GM19324 (cell line): ENCODE results near the gene GPD2.
"Not testable (repeated sequence)": the region's sequence is repeated elsewhere in the genome, so short reads cannot be mapped to it uniquely, and the experiment has no call there.

ENCODE experiments used
- ATAC-seq: cut with Tn5 transposase; IDR thresholded peaks from one replicate; pipeline ENCODE4 v1.9.1; 2021; ENCODE audit warnings: mild to moderate bottlenecking, moderate library complexity; ENCODE audit not compliant: unreplicated experiment, low FRiP score

GPD2 gene

DNA sequence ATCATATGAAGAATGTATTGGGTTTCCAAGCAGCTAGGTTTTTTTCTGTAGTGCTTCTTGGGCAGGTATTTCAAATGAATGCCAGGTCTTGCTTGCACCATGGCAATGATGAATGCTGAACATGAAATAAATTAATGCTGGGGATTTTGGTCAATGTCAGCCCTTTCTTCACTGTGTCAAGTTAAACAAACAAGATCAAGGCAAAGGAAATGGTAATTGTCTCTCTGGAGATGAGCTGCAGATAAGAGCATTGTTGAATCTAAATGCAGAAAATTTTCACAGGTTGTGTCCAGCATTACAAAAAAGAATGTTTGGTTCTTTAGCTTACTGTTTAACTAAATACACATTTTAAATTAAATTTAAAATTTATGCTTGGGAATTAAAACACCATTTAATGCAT, 144.3 kb downstream of the GPD2 start:
- no peak for ATAC-seq

DNA sequence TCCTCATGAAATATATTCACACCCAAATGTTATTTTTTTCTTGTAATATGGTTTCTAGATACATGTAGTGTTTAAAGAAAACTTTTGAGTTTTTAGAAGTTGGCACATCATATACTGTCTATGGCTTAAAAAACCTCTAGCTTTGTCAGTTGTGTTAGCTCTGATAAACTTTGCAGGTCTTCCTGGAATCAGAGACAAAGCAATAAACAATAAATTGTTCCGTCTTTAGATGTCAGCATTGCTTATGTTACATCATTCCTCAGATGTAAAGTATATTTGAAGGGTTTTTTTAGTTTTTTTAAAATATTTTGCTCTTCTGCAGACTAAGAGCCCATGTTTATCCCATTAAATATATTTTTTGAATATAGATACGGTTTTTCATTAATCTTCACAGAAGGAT, 145.1 kb downstream of the GPD2 start:
- ATAC-seq: no peak

DNA sequence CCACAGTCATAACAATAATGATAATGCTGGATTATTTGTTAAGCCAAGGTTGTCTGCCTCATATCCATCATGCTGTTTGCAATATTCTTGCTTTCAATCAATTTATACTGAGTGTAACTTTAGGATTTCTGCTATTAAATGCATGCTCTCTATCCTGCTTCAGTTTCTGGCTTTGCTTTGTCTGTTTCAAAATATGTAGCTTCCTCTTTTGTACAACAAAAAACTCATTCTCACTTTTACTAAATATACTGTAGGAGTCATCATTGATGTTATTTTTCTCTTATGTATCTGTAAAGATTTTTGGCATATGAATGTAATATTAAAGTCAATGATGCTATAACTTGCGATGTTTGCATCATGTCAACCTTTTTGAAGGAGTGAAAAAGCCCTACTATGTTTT, 149.3 kb downstream of the GPD2 start:
- ATAC-seq: no peak

DNA sequence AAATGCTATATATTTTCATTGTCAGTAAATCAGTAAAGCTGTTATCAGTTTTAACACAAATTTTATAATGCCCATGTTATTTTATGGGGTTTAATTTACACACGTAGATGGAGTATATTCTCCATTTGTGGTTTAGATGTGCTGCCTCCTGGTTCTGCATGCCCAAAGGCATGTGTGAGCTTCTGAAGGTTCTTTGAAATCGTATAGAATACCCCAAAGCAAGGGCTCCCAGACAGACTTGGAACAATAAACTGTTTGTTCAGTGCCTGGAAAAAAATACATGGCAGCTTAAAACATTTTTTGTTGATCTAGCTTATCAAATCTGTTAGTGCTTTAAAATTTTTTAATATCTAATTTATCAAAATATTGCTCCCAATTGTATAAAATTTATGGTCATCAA, 150.4 kb downstream of the GPD2 start:
- no peak for ATAC-seq

DNA sequence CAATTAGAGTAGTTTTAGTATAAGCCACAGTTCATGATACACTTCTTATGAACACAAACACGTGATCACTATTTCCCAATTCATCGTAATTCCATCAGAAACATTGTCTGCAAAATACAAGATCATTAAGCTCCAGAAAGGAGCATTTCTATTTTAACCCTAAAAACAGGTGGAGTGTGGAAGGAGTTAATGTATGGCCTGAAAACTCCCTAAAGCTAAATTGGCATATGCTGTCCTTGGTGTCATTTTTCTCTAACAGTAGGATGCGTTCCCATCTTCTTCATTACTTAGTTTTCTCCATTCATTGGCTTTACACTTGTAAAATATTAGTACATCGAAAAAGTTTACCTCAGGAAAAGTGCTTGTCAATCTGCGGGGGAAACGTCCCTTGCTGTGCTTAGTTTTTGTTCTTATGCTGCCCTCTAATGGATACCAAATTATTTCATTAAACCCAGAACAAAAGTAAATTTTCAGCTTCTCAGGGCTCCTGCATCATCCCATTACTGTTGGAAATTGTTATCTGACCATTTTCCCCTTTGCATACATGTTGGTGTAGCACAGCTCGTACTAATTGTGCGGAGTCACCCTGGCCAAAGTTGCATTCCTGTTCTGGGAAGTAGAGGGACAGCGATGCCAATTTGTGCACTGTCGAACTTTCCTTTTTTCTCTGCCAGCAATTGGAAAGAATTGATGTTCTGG, 153.4 kb downstream of the GPD2 start:
- peak; percentile 58 for ATAC-seq

DNA sequence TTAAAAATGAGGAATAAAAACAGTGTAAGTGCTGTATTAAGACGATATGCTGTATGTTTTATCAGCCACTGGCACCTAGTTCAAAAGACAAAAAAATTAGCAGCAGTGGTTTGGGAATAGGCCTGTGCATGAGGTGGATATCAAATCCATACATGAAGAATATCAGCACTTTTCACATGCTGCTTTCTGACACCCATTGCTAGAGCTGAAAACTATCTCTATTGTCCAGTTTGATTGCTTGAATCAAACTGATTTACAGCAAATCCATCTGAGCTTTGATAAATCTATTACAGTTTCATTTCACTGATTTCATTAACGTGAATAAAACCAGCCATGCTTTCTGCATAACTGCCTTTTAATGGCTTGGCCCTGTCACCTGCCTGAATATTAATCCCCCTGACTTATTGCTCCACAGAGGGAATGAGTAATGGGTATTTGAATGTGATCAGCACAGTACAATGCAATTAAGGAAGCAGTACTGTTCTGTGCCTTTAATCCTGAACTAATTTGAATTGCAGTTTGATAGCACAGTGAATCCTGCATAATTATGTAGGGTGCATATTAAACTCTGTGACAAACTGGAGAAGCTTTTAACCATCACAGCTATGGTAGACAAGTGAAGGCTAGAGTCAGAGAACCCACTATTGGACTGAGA, 154.0 kb downstream of the GPD2 start:
- no peak for ATAC-seq

DNA sequence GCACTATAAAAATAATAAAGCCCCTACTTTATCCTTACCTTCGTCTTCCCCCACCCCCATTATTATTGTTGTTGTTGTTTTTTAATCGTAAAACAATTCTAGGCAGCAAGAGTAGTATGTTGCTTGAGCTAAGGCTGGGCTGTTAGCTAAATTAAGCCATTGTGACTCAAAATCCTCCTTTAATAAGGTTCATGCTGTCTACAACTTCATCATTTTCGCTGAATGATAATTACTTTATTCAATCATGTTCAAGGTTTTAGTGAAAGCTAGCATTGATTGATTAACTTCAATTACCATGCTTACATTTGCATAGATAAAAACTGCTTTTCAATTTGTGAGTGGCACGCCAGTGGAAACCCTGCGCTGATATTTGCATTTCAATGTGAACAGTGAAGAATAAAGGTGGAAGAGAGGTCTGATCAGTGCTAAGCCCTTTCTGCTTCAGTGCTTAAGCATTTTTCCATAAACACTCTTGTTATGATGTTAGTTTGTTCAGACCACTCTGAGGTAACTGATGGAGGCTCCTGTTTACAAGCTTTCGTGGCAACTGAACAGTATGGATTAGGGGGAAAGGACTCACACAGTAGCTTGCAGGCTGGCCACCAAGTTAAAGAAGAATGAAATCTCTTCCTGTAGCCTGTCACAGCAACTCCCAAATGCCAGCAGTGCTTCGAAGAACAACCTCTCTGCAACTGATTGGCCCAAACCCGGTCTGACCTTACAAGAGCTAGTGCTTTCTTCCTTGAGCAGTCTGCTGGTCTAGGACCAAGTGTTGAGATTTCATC, 156.8 kb downstream of the GPD2 start:
- no peak for ATAC-seq

DNA sequence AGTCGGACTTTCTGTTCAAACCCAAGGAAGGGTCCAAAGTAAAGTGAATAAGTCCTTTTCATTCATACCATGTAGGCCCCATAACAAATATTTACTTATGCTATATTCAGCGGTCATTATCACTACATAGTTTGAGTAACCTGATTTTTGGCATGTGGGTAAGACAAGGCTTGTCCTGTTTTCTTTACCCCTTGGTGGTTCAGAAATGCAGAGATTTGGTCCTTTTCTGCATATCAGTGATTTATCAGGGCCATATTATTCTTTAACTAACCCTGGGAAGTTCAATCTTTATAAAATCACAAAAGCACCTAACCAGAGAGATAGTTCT, 157.4 kb downstream of the GPD2 start:
- ATAC-seq: no peak

DNA sequence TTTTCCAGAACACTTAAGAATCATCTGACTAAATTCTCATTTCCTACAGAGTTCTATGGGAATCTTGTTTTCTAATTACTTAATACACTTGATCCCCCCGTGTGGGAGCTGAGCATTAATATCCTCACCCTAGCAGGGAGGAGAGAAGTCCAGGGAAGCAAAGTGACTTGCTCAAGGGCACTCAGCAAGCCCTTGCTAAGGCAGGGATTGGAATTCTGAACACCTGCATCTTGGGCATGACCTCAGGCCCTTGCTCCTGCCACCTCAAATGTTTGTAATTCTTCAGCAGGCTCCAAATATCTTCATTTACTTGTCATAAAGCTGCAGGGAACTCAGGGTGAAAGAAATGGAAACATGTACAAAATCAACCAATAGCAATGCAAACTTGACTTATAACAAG, 162.4 kb downstream of the GPD2 start:
- no peak for ATAC-seq

DNA sequence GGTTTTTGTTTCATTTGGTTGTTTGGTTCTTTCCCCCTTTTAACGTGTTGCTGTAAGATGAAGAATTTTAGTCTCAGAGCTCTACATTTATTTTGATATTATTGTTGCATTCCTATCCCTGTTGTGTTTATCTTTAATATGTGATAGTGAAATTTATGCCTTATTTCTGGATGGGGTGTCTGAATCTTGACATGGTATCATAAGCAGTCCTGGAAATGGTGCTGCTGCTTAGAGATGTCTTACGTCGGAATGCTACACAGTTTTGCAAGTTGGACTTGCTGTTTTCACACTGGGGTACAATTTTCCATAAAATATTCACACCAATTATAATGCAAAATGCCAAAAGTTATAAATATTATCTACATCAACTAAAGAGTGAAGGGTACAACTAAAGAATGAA, 164.0 kb downstream of the GPD2 start:
- no peak for ATAC-seq

DNA sequence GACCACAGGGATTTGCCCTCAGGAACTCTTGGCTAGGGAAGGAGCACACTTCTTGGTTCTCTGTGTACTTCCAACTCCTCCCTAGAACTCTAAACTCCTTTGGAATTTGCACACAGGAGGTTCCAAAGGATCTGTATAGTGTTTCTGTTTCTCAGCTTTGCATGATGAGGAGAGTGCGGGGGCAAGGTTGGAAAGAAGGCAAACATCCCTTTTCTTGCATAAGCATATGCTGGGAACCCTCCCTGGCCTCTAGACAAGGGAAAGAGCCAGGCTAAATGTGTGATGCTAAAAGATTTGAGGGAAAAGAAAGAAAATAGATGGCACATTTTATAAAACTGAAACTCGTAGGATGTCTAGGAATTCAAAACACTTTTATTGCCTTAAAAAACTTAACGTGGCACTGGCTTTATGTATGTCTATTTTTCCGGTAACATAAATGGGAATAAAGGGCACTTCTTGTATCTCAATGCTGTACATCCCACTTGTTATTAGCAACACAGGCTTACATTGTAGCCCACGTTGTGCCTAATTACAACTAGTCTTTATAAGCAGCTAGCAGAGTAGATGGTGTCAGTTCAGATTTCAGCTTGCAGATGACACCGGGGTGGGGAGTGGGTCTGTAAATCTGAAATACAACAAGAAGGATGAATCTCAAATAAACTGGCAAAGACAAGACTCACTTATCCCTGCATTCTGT, 165.8 kb downstream of the GPD2 start:
- no peak for ATAC-seq

DNA sequence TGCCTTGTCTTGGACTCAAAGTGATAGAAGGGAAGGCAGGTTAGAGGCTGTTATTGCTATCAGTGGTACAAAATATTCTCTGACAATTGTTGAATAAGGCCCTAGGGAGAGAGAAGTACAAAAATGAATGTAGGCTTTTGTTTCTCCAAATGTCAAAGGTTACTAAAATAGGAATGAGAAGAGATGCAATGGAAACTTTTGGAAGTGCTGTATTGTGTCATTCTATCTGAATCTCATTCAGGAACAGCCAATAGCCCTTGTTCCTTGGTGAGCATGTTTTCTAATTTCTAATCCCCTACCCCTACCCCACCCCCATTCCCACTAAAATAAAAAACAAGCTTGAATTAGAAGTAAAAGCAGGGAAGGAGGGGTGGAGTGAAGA, 166.4 kb downstream of the GPD2 start:
- no peak for ATAC-seq

DNA sequence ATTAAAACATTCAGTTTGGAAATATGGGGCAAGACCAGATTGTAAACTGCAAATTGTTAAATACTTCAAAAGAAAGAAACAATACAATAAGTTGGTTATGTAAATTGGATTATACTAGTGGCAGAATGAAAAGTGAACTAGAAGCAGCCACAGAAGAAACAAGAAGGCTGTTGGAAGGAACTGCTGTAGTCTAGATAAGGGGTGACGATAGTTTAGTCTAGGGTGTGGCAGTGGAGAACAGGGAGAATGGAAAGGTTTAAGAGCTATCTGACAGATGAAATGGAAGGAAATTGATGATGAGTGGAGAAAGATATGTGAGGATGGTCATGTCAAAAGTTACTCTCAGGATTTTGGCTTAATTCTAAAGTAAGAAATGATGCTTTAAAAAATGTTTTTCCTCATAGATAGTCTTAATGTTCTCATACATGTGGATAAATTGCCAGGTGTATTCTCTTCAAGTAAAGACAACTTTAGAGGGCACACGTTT, 179.7 kb downstream of the GPD2 start:
- no peak for ATAC-seq

DNA sequence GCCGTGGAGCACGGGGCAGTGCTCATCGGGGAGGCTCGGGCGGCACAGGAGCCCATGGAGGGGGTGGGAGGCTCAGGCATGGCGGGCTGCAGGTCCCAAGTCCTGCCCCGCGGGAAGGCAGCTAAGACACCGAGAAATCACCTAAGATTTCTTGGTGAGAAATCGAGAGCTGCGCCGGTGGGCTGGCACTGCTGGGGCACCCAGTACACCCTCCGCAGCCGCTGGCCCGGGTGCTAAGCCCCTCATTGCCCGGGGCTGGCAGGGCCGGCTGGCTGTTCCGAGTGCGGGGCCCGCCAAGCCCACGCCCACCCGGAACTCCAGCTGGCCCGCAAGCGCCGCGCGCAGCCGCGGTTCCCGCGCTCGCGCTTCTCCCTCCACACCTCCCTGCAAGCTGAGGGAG, 181.9 kb downstream of the GPD2 start:
- not testable (repeated sequence) for ATAC-seq

DNA sequence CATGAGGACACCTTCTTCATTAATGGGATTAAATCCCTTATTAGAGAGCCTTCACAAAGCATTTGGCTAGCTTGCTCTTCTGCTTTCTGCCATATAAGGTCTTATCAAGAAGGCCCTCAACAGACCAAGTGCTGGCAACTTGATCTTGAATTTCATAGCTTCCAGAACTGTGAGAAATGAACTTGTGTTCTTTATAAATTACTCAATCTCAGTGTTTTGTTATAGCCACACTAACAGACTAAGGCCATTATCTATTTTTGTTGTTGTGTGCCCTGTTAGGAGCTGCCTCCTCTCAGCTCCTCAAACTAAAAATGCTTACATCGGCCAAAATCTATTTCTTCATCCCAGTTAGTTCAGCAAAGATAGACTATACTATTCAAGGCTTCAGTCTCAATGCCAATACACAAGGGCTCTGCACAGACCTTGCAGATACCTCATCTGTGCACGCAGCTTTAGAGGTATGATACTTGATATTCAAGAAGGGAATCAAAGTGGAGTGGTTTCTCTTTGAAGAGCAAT, 182.9 kb downstream of the GPD2 start:
- no peak for ATAC-seq

DNA sequence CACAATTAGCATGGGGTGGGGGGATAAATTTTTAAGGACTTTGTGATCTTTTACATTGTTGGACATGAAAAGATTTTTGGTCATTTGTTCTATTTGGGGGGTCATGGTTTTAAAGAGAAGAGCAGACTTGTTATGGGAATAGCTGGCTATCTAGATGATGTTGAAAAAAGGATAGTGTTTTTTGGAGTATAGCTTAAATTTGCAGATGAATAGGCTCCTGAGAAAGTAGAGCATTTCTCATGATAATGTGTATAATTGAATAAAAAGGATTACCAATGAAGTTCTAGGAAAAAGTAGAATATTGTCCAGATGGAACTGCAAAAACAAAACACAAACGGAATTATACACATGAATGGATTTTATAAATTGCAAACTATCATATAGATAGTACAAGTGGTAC, 186.3 kb downstream of the GPD2 start:
- no peak for ATAC-seq

DNA sequence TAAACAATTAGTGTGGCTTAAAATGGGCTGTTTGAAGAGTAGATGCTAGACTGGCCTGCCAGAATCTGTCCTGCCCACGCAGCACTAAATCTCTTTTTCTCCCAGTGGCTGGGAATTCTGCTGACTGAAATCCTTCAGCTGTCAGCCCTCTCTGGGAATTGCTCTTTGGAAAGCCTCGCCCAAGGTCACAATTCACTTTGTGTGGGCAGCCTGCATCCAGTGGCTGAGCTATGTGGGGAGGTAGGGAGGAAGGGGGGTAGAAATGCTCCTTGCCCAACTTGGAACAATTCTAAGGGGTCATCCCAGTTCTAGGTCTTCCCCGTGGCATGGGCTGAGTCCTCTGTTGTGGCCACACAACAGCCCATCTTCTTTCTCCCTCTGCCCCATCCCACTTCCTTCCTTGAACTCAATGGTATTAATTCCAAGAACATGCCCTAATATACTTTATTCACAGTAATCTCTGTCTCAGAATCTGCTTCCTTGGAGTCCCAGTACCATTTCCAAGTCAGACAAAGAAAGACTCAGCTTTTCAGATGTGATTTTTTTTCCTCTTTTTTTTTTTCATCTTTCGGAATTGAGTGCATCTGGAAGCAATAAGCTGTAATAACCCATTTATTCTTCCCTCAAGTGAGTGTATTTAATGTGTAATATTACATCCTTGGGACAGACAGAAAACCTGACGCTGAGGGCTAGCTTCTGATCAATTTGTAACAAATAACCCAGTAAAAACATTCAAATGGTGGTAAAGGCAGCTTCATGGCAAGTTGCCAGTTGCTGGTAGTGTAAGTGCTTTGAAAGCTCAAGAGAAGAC, 189.4 kb downstream of the GPD2 start:
- no peak for ATAC-seq

DNA sequence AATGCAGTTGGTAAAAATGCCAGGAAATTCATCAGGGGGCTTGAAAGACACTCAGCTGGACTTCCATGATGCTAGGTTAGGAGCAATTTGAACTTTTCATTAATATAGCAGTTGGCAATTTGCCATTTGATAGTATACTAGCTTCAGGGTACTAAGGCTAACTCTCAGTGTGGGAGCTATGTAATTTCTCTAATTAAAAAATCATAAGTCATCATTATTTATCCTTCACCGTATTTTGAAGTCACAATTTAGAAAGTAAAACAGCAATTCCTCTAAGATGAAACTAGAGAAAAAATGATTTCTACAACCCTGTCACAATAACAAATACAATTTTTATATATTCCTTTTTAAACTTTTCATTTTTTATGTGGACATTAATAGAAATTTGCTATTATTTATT, 190.8 kb downstream of the GPD2 start:
- ATAC-seq: no peak

DNA sequence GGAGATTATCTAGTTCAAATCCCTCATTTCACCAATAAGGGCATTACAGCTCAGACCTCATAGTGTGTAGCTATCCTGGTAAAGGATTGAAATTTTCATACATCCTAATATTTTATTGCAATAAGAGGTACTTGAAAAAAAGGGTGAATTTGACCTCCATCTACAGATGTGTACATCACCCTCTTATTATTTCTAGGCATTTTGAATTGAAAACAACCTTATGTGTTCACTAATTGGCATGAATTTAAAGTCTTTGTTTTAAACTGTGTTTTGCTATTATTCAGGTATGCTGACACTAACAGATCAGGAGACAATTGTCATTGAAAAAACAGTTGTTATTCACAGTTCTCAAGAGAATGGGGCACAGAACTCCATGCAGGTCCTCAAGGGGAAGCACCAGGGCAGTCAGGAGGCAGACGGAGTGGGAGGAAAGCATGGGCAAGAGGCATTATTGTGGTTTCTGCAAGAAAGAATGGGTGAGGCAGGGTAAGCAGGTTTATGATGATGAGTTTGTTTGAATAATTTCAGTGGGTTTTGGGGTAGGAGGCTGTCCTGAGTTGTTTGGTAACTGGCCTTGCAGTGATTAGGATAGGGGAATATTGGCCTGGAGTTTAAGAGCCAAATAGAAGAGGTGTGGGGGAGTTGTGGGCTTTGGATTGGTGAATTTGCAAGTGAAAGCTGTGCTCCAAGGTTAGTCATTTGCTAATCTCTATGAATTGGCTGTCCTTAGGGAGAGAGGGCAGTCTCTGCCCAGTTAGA, 194.6 kb downstream of the GPD2 start:
- ATAC-seq: no peak
